GM18502 (cell line): ENCODE results near the gene FBXO21.

Experiments used
- ATAC-seq: cut with Tn5 transposase; IDR thresholded peaks from one replicate; pipeline ENCODE4 v1.9.1; 2021; ENCODE audit warnings: mild to moderate bottlenecking; ENCODE audit not compliant: unreplicated experiment, poor library complexity

Gene FBXO21

DNA sequence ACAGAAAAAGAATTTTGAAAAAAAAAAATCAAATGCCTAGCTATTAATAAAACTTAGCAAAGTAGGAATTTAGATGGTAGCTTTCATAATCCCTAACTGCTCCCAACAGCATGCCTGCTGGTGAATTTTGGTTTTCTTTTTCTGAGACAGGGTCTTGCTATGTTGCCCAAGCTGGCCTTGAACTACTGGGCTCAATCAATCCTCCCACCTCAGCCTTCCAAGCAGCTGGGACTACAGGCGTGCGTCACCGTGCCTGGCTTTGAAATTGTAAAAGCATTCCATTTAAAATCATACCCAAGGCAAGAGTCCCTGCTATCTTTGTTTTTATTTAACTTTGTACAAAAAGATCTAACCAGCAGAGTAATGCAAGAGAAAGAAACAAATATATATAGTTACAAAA lies 20.7 kb downstream of the FBXO21 start:
- no peak for ATAC-seq

DNA sequence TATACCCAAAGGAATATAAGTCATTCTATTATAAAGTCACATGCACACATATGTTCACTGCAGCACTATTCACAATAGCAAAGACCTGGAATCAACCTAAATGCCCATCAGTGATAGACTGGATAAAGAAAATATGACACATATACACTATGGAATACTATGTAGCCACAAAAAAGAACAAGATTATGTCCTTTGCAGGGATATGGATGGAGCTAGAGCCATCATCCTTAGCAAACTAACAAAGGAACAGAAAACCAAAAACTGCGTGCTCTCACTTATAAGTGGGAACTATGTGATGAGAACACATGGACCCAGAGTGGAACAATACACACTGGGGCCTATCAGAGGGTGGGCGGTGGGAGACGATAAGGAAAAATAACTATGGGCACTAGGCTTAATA lies 21.3 kb downstream of the FBXO21 start:
- ATAC-seq, result no peak

DNA sequence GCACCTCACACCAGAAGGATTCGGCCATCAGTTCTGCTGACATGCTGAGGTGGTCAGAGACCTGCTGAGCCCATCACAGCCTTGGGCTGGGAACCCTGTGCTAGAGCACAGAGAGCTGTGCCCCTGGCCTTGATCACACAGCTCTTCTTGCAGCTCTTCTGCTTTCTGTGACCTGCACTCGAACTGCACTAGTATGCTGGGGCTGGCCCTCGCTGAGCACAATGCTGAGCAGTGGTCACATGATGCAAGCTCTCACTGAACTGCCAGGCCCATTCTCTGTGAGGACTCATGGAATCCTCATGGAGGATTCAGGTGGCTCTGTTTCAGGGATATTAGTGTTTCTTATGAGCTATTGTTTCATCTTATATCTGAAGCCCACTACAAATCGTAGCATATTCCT lies 22.5 kb downstream of the FBXO21 start:
- no peak for ATAC-seq

DNA sequence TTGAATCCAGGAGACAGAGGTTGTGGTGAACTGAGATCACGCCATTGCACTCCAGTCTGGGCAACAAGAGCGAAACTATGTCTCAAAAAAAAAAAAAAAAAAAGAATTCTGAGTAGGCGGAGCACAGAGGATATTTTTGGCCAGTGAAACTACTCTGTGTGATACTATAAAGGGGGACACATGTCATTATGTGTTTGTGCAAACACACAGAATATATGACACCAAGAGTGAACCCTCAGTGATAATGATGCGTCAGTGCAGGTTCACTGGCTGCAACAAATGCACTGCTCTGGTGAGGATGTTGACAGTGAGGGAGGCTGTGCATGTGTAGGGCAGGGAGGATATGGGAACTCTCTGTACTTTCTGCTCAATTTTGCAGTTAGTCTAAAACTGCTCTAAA lies 24.2 kb downstream of the FBXO21 start:
- no peak for ATAC-seq

DNA sequence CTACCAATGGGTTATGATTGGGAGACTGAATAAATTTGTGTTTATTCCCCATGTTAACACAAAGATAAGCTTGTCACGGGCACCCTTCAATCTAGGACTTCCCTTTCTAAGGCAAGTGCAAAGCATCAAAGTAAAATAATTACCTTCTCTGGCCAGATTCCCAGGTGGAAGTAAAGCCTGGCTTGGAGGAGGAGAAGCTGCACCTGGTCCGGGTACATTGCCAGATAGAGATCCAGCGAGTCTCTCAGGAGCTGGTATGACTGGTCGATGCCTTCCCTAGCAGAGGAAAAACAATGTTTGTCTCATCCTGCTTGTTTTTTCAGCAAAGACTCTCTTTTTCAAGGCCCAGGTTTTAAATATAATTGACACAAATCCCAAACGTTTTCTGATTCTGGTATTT lies 24.9 kb downstream of the FBXO21 start:
- ATAC-seq, result no peak

DNA sequence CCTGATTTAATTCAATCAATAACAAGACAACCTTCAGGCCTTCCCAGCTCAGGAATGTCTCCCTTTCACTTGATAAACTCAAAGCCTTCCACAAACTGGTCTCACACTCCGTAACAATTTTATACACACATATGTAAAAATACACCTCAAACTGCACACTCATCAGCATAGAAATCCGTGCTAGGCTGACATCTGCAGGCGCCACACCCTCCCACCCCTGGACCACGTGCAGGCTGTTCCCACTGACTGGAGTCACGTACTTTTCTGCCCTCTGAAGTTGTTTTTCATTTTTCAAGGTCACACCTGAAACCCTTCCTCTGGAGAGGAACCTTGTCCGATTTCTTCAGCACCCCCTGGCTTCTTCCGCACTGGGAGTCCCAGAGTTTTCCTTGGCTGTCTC lies 27.6 kb downstream of the FBXO21 start:
- no peak for ATAC-seq

DNA sequence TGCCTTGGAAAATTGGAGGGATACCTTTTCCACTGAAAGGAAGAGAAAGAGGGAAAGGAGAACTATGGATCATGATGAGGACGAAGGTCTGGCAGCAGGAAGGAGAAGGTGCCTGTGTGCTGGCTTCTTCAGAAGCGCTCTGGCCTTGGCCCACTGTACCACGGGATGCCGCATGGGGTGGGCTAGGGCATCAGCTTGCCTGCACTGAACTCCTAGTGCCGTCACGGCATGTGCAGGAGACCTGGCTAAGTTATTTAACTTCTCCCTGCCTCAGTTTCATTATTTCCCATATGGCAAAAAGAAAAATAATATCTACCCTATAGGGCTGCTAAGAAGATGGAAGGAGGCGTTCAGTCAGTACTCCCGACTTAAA lies 28.1 kb downstream of the FBXO21 start:
- no peak for ATAC-seq

DNA sequence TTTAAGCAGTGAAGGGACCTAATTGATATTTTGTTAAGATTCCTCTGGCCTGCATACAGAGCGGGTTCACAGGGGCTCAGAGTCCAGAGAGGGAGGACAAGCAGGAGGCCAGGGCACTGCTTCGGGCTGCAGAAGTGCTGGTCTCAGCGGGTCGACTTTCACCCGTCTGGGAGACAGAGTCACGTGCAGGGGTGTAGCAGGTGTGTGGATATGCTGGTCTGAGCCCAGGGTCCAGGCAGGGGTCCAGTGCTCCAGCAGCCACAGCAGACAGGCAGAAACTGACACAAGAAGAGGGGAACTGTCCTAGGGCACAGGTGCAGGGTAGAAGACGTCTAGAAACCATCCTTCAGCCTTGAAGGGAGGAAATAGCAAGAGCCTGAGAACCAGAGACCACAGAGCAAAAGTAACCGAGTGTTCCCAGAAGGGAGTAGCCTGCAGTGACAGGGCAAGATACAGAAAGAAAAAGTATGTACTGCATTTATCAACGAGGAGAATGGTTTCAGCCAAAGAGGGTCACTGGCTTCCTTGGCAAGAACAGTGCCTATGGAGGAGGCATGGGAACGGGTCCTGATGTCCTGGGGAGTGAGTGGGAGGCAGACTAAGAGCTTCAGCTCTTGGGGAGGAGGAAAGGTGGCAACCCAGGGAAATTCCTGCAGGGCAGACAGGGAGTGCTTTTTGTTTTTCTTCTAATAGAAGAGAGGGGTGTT lies 28.7 kb downstream of the FBXO21 start:
- no peak for ATAC-seq

DNA sequence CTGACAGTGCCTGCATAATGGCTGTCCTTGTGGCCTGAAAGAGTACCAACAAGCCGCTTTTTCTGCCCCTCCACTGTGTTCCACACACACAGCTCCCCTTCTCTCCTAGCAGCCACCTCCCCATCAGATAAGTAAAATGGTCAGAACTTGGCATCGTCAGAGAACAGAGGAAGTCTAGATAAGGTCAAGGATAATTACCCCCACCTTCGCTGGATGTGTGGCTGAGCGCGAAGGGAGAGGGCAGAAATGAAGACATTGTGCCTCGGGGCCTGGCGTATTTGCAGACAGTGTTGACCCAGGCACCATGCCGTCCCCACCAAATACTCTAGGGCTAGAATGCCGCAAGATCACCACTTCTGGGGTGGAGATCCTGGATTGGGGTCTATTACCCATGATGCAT lies 30.6 kb downstream of the FBXO21 start:
- no peak for ATAC-seq

DNA sequence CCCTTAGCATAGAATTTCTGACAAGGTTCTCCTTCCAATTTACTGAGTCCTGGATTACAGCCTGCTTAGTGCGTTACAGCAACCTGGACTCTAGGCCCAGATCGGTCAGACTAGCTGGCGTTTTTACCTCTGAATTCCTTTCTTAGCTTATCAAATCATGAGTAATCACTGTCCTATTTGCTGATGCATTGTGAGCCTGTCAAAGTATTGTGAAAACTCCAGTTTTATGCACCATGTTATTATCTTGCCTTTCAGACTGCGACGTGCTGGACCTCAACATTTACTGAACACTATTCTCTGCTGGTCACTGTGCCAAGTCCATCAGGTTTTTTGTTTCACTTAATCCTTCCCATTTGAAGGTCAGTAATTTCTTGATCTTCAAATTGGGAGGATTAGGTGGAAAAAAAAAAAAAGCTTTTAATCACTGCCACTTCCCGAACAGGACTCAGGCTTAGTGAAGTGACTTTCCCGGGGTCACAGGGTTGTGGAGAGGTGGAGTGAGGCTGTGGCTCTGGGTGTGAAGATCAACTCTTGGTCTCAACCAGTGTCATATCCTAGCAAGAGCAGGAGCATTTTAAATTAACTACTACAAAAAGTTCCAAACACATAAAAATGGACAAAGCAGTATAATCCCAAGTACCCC lies 31.2 kb downstream of the FBXO21 start:
- ATAC-seq, result no peak

DNA sequence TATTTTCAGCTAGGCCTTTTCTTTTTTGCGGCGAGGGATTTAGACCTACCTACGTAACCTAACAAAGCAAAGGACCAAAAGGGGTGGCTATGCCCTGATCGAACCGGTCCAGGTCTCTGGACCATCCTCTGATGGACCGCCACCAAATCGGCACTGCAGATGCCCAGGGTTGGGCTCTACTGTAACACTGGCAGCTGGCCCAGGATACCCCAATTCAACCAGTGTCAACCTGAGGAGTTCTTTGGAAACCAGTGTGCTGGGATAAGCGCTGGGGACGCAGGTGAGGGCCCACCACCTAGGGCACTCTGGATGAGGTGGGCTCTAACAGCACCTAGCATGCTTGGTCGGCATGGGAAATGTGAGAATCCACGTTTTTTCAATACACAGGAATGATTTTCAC lies 32.2 kb downstream of the FBXO21 start:
- ATAC-seq, result no peak

DNA sequence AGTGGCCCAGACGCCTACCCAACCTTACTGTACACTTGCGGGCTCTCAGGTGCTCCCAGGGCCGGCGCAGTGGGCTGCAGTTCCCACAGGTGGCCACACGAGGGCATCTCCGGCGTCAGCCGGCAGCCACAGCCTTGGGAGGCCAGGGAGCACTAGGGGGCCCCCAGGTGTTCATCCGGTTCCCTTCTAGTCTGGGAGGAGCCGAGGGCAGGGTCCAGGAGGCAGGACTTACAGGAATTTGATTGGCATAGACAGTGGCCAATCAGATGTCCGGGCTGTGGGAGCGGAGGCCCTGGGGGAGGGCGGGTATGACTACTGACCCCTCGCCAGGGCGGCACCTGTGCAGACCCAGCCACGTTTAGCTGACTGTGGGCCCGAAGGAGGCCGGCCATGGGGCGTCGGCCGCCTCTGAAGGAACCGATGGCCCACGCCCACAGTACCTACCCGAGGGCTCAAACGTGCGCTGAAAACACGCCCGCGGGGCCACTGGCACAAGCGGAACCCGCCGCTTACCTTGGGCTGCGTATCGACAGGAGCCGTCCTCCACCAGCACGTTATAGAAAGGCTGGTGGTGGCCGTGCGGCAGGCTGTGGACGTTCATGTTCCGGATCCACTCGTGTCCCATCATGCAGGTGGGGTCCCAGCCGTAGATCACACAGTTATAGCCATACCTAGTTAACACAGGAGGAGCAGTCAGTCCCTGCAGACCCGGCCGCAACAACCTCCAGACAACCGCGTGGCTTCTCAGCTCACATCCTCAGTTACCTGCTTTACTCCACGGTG lies 34.8 kb downstream of the FBXO21 start:
- peak; percentile 88 for ATAC-seq

DNA sequence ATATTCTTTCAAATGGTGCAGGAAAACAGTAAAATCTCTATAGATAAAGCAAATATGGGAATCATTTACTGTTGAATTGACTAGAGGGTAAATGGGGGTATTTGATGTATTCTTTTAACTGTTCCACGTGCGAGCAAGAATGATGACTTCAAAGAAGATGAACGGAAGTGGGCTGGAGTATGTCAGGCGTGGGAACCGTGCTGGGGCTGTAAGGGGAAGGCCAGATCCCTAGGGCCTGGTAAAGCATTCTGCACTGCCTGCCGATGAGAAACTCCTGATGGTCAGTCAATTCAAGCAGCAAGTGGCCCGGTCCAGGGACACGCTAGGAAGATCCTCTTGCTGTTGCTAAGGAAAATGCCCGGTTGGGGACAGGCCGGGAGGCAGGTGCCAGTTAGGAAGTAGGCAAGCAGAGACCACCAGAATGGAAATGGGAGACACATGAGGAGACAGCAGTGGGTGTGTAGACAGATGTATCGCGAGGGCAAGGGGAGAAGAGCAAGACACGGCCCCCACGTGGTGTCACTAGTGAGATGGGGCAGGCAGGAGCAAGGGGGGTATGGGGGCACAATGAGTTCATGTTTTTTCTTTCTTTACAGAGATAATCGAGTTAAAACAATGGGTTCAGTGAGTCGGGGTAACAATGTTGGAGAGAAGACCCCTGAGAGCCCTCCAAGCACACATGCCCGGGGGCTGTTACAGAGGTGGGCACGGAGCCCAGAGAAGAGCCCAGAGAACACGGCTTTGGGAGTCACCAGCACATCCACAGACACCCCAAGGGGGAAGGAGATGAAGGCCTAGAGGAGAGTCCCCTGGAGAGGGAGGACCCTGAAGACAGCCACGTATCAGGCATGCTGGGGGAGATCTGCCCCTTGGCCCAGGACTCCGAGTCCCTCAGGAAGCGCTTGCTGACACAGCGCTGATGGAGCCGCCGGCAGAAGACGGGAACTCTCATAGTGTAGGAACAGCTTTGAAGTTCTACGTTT lies 37.2 kb downstream of the FBXO21 start:
- no peak for ATAC-seq

DNA sequence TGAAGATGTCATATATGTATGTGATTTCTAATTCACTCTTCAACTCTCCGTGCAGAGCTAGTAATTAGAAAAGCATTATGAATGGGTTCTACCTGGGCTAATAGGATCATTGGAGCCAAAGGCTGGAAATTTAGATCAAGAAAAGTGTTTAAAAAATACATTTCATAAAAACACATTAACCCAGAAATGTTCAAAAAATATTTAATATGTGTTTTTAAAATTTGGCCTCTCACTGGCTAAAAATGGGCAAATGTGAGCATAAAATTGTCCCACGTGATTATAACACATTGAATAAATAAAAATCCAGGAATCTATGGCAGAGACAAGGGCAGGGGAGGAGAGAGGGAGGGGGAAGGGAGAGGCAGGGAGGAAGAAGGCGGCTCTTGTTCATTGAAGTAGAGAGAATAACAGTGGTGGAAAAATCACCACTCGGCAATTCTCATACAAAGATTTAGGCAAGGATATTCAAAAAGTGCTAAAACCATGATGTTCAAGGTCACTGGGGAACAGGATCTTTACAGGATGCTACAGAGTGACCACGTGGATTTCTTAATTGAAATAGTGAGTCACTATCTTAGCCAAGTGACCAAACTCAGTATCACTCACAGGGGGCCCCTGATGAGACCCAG lies 38.8 kb downstream of the FBXO21 start:
- no peak for ATAC-seq

DNA sequence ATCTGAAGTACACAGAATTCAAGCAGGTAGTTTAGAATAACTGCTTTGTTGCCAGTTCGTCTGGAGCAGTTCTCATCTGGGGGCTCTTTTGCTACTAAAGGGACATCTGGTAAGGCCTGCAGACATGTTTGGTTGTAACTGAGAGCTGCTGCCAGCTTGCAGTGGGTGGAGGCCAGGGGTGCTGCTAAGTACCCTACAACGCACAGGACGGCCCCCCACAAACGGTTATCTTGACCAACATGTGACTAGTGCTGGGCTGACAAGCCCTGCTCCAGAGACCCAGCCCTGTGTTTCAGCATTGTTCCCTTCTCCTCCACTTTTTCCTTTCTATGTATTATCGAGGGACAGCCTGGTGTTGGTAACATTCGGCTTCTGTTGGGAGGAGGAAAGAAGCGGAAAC lies 40.8 kb downstream of the FBXO21 start:
- no peak for ATAC-seq

DNA sequence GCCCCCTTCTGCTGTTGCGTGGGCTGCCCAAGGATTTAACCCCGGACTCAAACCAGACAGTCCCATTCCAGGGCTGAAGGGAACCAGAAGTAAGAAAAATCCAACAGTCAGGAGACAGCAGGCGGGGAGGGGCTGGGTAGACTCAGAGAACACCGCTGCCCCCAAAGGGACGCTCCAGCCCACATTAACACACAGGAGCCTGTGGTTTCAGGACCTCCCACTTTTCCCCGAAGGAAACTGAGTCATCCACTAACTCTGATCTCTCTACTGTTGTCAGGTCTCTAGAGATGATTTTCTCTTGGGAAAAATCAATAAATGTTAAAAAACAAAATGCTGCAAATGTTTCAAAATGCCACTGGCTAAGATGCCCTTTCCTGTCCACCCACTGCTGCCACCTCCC lies 41.6 kb downstream of the FBXO21 start:
- no peak for ATAC-seq

DNA sequence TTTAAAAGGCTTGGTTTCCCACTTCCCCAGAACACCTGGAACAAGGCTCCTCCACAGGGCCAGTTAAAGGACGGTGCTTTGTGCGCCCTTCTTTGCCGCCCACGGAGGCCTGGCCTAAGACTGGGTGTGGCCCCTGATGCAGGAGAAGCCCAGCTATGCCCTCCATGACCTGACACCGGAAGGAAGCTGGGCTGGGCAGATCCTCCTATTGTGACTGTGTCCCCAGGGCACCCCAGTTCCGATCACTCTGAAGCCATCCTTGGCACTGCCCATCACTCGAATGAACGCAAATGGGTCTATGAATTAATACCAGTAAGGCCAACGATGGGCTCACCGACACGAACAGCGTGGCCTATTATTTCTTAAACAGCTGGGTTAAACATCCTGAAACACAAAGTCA lies 42.6 kb downstream of the FBXO21 start:
- ATAC-seq, result no peak

DNA sequence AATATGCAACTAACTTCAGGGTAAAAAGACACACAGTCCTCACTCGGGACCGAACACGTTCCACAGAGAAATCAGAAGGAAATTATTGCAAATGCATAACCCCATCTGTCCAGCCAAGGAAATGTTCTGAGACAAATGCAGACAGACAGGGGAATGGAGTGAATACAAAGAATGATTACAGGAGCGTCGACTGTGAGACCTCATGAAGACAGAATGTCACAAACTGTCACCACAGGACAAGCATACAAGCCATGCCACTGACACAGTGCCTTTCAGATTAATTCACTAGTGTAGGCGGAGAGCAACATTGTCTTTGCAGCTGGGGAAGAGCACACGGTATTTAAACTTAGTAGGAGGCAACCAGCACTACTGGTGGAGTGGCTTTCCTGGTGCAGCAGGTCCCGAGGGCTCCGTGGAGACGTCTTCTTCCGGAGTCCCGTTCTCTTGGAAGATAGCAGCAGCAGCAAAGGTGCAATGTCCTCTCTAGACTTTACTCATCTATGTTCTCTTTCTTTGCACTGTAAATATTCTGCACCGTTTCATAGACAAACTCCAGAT lies 44.6 kb downstream of the FBXO21 start:
- no peak for ATAC-seq

DNA sequence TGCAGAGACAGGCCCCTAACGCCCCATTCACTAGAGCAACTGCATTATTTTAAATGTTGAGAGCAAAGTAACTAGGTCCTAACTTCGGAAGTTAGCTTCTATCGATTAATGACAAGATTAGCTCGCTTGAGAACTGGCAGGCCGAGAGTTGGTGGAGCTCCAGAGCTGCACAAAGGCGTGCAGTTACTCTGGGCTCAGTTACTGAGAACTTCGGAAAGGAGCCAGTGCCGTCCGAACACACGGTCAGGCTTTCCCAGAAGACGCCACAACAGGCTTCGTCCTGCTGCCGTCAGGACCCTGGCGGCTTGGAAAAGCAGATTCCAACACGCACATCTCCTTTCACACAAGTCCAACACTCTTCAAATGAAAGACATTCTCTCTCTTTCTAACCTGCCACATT lies 45.7 kb downstream of the FBXO21 start:
- ATAC-seq, result no peak
